Measurements from ENCODE around the gene CCRL2. TPM values are rescaled to one million over a fixed set of nuclear protein-coding genes. Genes with fewer than 3 reads are reported as not detected.

Gene CCRL2
- total and polyA plus RNA-seq, 2 of the 8 experiments (the other 6 are each of a cell fraction or from before 2014, with no cell fraction given): not detected

Other genes starting within 250 kb of the CCRL2 start
- not detected in 2 replicates for gene CCR1, start 198.9 kb upstream of the CCRL2 start, total RNA-seq (2021; fragmentation: NEBNext Ultra II Directional; extraction: Animal tissue kit (Norgen Biotek cat#: 25700))
- gene CCR1, start 198.9 kb upstream of the CCRL2 start, polyA plus RNA-seq (2011; rRNA removed): not detected in 2 replicates
- not detected in 2 replicates for gene CCR3, start 164.8 kb upstream of the CCRL2 start, total RNA-seq (2021; fragmentation: NEBNext Ultra II Directional; extraction: Animal tissue kit (Norgen Biotek cat#: 25700))
- gene CCR3, start 164.8 kb upstream of the CCRL2 start, polyA plus RNA-seq (2011; rRNA removed): not detected in 2 replicates
- gene CCR2, start 53.1 kb upstream of the CCRL2 start, total RNA-seq (2021; fragmentation: NEBNext Ultra II Directional; extraction: Animal tissue kit (Norgen Biotek cat#: 25700)): not detected in 2 replicates
- not detected in 2 replicates for gene CCR2, start 53.1 kb upstream of the CCRL2 start, polyA plus RNA-seq (2011; rRNA removed)
- gene CCR5, start 36.3 kb upstream of the CCRL2 start, total RNA-seq (2021; fragmentation: NEBNext Ultra II Directional; extraction: Animal tissue kit (Norgen Biotek cat#: 25700)): not detected in 2 replicates
- not detected in 2 replicates for gene CCR5, start 36.3 kb upstream of the CCRL2 start, polyA plus RNA-seq (2011; rRNA removed)
- gene LTF, start 57.6 kb downstream of the CCRL2 start, total RNA-seq (2021; fragmentation: NEBNext Ultra II Directional; extraction: Animal tissue kit (Norgen Biotek cat#: 25700)): 0.80 and 0.99 TPM in 2 replicates
- 0.23 and 0.36 TPM in 2 replicates for gene LTF, start 57.6 kb downstream of the CCRL2 start, polyA plus RNA-seq (2011; rRNA removed)
- gene RTP3, start 90.7 kb downstream of the CCRL2 start, total RNA-seq (2021; fragmentation: NEBNext Ultra II Directional; extraction: Animal tissue kit (Norgen Biotek cat#: 25700)): 0.33 TPM in 1 of 2 replicates, not detected in the other
- gene RTP3, start 90.7 kb downstream of the CCRL2 start, polyA plus RNA-seq (2011; rRNA removed): 0.06 and 0.08 TPM in 2 replicates
- gene LRRC2, start 159.0 kb downstream of the CCRL2 start, total RNA-seq (2021; fragmentation: NEBNext Ultra II Directional; extraction: Animal tissue kit (Norgen Biotek cat#: 25700)): 6.4 and 7.3 TPM in 2 replicates
- 1.2 and 1.4 TPM in 2 replicates for gene LRRC2, start 159.0 kb downstream of the CCRL2 start, polyA plus RNA-seq (2011; rRNA removed)
- 0.17 TPM in 1 of 2 replicates, not detected in the other for gene FAM240A, start 205.3 kb downstream of the CCRL2 start, total RNA-seq (2021; fragmentation: NEBNext Ultra II Directional; extraction: Animal tissue kit (Norgen Biotek cat#: 25700))
- 0.06 and 0.08 TPM in 2 replicates for gene FAM240A, start 205.3 kb downstream of the CCRL2 start, polyA plus RNA-seq (2011; rRNA removed)

Measured in H1 (cell line).